DOHH2 (cell line): Measurements from ENCODE around the gene MRPL10.

ENCODE experiments used
- CTCF ChIP-seq: fragments of 200-600 bp; sonication (generic); IDR thresholded peaks from one replicate; pipeline ENCODE4 v1.5.1; 2014; ENCODE audit warnings: antibody characterized with exemption, mild to moderate bottlenecking, low read depth, low read length; ENCODE audit not compliant: poor library complexity, severe bottlenecking
- EZH2phosphoT487 ChIP-seq: fragments of 200-600 bp; sonication (generic); IDR thresholded peaks from 2 replicates; pipeline ENCODE4 v1.6.1; 2017; ENCODE audit warnings: borderline replicate concordance, mild to moderate bottlenecking, antibody characterized with exemption, low read length, moderate library complexity, mixed read lengths

GRCh38 chr17:47872019-47872650 lies 40.8 kb upstream of the MRPL10 start:
- TF ChIP-seq EZH2phosphoT487: no peak
- no peak for TF ChIP-seq CTCF
